NCI-H524 (cell line): ENCODE measurements around the gene PAM16.
A peak's percentile ranks its signal among the peaks of the same experiment; 100 is the strongest.
"Not testable (repeated sequence)": the region's sequence is repeated elsewhere in the genome, so short reads cannot be mapped to it uniquely, and the experiment has no call there.

Experiments used
- DNase-seq, 2 experiments: peaks; one replicate each; lab custom pipeline; 2025; lab: John Stamatoyannopoulos, UW

Gene PAM16

GRCh38 chr16:4334724-4335495 is 16.2 kb downstream of the PAM16 start:
- DNase-seq = no peak

GRCh38 chr16:4333714-4334113 is 17.4 kb downstream of the PAM16 start:
- DNase-seq = not testable (repeated sequence)

GRCh38 chr16:4333308-4333638 is 17.8 kb downstream of the PAM16 start:
- no peak for DNase-seq

- DNase-seq = no peak
Measured at GRCh38 chr16:4332623-4333307, 18.4 kb downstream of the PAM16 start.

GRCh38 chr16:4332083-4332482 is 19.0 kb downstream of the PAM16 start:
- DNase-seq = no peak

GRCh38 chr16:4330277-4330874 is 20.7 kb downstream of the PAM16 start:
- peak in 1 of 2 experiments; percentile 59 for DNase-seq

GRCh38 chr16:4328782-4329775 is 22.0 kb downstream of the PAM16 start:
- DNase-seq = no peak

GRCh38 chr16:4328046-4328781 is 22.9 kb downstream of the PAM16 start:
- DNase-seq = peak; percentile 72 to 81

GRCh38 chr16:4327386-4328045 is 23.6 kb downstream of the PAM16 start:
- no peak for DNase-seq

GRCh38 chr16:4325253-4325758 is 25.8 kb downstream of the PAM16 start:
- no peak for DNase-seq

GRCh38 chr16:4324492-4325252 is 26.4 kb downstream of the PAM16 start:
- no peak for DNase-seq

- DNase-seq = no peak
Measured at GRCh38 chr16:4323845-4324488, 27.2 kb downstream of the PAM16 start.

- DNase-seq = no peak
Measured at GRCh38 chr16:4323071-4323844, 27.9 kb downstream of the PAM16 start.

GRCh38 chr16:4322121-4323052 is 28.7 kb downstream of the PAM16 start:
- DNase-seq = no peak

GRCh38 chr16:4321286-4322120 is 29.6 kb downstream of the PAM16 start:
- no peak for DNase-seq

- no peak for DNase-seq
Measured at GRCh38 chr16:4320571-4321137, 30.5 kb downstream of the PAM16 start.
